Type B pancreatic cell (in vitro differentiated cells): Measurements from ENCODE around the gene LRRC4. TPM values are rescaled to one million over a fixed set of nuclear protein-coding genes. Genes with fewer than 3 reads are reported as not detected.

Source experiments
- DNase-seq: peaks from one replicate; pipeline ENCODE4 v3.0.0; 2021; ENCODE audit warnings: mixed read lengths; ENCODE audit not compliant: unreplicated experiment; ENCODE audit errors: extremely low spot score
- H3K27ac Mint-ChIP-seq: 2 replicates; pipeline ENCODE4 v1.8.0; 2021; ENCODE audit warnings: mild to moderate bottlenecking, mixed read lengths
- H3K27me3 Mint-ChIP-seq: 2 replicates; pipeline ENCODE4 v1.8.0; 2021; ENCODE audit warnings: mixed read lengths
- H3K36me3 Mint-ChIP-seq: 2 replicates; pipeline ENCODE4 v1.8.0; 2021; ENCODE audit warnings: mixed read lengths
- H3K4me1 Mint-ChIP-seq: one replicate; pipeline ENCODE4 v1.8.0; 2021; ENCODE audit warnings: mixed read lengths; ENCODE audit not compliant: unreplicated experiment
- H3K4me3 Mint-ChIP-seq: 2 replicates; pipeline ENCODE4 v1.8.0; 2021; ENCODE audit warnings: mild to moderate bottlenecking, mixed read lengths
- H3K9me3 Mint-ChIP-seq: 2 replicates; pipeline ENCODE4 v1.8.0; 2021; ENCODE audit warnings: mixed read lengths
- total RNA-seq: library from RNA; stranded (reverse); gene quantifications from 2 replicates; pipeline ENCODE4 v1.2.1, GENCODE V29; 2021; ENCODE audit warnings: low replicate concordance
- TF ChIP-seq, protein P1 (sequence below): fragments of 200-600 bp; sonication (generic); conservative IDR thresholded peaks from 2 replicates; pipeline ENCODE4 v1.5.0; 2021; ENCODE audit warnings: antibody characterized with exemption, mild to moderate bottlenecking

The LRRC4 gene
- total RNA-seq, 1 donor from 2014 or later: 37.7 TPM

DNA sequence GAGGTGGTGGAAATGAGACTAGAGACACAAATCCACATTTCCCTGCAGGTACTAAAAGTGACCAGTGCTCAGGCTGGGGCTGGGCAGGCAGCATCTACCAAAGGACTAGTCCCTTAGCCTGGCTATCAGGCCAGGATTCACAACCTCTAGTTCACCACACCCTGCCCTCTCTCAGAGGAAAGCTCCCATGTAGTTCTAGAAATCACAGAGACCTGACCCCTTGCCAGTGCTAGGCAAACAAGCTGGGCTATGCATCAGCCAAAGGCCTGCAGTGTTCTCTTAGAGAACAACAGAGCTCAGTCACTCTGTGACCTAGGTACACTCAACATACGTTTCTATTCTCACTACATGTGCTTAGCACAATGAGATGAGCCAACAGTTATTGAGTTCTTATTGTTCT, 26.7 kb upstream of the LRRC4 start:
- H3K4me1 Mint-ChIP-seq: peaks cover 38% of the 10 kb centered on the region
- peaks cover 3% of the 10 kb centered on the region for H3K36me3 Mint-ChIP-seq
- no peak overlapping the region for H3K4me3 Mint-ChIP-seq
- no peak overlapping the region for H3K27ac Mint-ChIP-seq
- no peaks in the 10 kb centered on the region for H3K9me3 Mint-ChIP-seq
- TF ChIP-seq, protein P1, sequence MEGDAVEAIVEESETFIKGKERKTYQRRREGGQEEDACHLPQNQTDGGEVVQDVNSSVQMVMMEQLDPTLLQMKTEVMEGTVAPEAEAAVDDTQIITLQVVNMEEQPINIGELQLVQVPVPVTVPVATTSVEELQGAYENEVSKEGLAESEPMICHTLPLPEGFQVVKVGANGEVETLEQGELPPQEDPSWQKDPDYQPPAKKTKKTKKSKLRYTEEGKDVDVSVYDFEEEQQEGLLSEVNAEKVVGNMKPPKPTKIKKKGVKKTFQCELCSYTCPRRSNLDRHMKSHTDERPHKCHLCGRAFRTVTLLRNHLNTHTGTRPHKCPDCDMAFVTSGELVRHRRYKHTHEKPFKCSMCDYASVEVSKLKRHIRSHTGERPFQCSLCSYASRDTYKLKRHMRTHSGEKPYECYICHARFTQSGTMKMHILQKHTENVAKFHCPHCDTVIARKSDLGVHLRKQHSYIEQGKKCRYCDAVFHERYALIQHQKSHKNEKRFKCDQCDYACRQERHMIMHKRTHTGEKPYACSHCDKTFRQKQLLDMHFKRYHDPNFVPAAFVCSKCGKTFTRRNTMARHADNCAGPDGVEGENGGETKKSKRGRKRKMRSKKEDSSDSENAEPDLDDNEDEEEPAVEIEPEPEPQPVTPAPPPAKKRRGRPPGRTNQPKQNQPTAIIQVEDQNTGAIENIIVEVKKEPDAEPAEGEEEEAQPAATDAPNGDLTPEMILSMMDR: no peak
- no peaks in the 10 kb centered on the region for H3K27me3 Mint-ChIP-seq
- DNase-seq: no peak

DNA sequence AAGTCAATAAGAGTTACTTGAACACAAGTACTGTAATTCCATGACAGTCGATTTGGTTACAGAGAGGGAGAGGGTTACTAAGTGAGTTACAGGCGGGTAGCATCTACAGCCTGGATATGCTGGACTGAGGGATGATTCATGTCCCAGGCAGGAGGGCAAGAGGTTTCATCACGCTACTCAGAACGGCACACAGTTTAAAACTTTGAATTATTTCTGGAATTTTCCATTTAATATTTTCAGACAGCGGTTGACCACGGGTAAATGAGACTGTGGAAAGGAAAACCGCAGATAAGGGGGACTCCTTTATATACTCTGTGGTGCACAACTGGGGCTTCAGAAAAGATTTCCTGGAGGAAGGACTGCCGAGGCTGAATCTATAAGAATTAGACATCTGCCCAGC, 25.7 kb upstream of the LRRC4 start:
- Mint-ChIP-seq H3K27me3 (no peaks in the 10 kb centered on the region), H3K4me3 (no peak overlapping the region), H3K36me3 (peaks cover 3% of the 10 kb centered on the region), H3K9me3 (no peaks in the 10 kb centered on the region), H3K4me1 (peaks cover 38% of the 10 kb centered on the region), H3K27ac (no peak overlapping the region)
- no peak for DNase-seq
- TF ChIP-seq, protein P1: no peak

DNA sequence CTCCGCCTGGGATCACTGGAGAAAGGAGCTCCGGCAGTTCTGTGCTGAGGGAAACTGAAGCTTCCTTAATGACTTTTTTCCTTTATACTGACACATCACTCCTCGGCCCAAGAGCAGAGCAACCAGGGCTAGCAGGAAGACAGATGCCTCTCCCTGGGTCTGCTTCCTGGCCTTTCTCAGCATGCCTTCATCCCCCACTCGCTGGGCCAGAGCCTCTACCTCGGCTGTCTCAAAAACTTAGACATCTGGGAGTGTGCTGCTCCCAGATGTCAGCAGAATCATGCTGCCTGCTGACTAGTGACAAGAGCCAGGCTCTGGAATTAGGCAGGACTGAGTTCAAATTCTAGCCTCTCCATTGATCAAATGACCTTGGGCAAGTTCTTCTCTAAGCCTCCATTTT, 24.4 kb upstream of the LRRC4 start:
- no peaks in the 10 kb centered on the region for H3K27me3 Mint-ChIP-seq
- peaks cover 3% of the 10 kb centered on the region for H3K36me3 Mint-ChIP-seq
- TF ChIP-seq, protein P1: no peak
- no peaks in the 10 kb centered on the region for H3K9me3 Mint-ChIP-seq
- no peak for DNase-seq
- no peak overlapping the region for H3K27ac Mint-ChIP-seq
- H3K4me3 Mint-ChIP-seq: no peak overlapping the region
- peaks cover 43% of the 10 kb centered on the region for H3K4me1 Mint-ChIP-seq

DNA sequence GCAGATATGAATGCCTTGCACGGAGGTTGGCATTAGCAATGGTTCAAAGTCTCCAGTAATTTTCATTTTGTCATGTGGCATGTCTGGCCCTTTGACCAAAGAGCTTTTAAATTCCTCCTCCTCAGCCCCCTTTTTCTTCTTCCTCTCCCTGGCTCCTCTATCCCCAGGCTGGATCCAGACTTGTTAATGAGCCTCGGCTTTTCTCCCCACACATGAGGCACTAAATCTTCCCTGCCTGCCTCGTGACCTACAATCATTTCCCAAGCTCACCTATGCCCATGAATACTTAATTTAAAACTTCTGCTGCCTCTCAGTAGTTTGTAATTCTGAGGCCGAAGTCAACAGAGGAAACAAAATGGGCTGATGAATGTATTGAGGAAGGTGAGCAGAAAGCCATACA, 23.3 kb upstream of the LRRC4 start:
- no peak for DNase-seq
- Mint-ChIP-seq H3K9me3 (no peaks in the 10 kb centered on the region), H3K36me3 (no peaks in the 10 kb centered on the region), H3K27ac (no peak overlapping the region), H3K4me1 (peaks cover 35% of the 10 kb centered on the region), H3K4me3 (no peak overlapping the region), H3K27me3 (no peaks in the 10 kb centered on the region)
- TF ChIP-seq, protein P1: no peak

DNA sequence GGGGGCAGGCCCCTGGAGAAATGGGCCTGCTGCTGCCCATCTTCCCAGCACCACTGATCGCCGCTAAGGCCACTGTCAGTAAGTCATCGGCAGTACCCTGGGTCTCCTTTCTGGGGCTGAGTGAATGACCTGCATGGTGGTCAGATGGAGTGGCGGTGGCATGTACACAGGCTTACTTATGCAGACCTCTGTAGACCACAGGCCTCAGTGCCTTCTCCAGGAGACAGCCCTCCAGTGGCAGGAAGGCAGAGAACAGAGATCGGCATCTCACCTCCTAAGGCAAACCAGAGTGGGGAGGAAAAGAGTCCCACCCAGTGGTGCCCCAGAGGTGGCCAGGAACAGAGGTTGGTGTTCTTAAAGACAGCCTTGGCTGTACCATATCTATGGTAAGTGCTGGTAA, 22.8 kb upstream of the LRRC4 start:
- TF ChIP-seq, protein P1: no peak
- no peak overlapping the region for H3K4me3 Mint-ChIP-seq
- no peak overlapping the region for H3K27ac Mint-ChIP-seq
- H3K27me3 Mint-ChIP-seq: no peaks in the 10 kb centered on the region
- DNase-seq: no peak
- no peaks in the 10 kb centered on the region for H3K36me3 Mint-ChIP-seq
- no peaks in the 10 kb centered on the region for H3K9me3 Mint-ChIP-seq
- peaks cover 31% of the 10 kb centered on the region for H3K4me1 Mint-ChIP-seq

DNA sequence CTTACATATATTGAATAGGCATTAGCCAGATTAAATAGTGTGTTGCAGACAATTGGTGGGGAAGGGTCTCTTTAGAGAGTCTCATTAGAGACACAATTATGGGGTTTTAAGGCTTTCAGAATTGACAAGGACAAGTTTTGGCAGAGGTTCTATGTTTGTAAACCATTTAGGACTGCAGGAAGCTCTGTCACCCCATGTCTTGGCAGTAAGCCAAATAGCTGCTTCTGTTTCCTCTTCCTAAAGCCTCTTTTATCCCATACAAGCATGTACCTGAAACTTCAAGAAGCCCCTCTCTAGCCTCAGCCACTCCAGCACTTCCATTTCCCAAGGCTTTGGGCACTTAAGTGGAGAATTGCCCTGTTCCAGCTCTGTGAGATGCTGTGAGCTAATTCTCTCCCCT, 21.8 kb upstream of the LRRC4 start:
- no peaks in the 10 kb centered on the region for H3K27me3 Mint-ChIP-seq
- H3K4me3 Mint-ChIP-seq: no peak overlapping the region
- H3K36me3 Mint-ChIP-seq: no peaks in the 10 kb centered on the region
- TF ChIP-seq, protein P1: no peak
- H3K27ac Mint-ChIP-seq: no peak overlapping the region
- H3K9me3 Mint-ChIP-seq: no peaks in the 10 kb centered on the region
- H3K4me1 Mint-ChIP-seq: peaks cover 31% of the 10 kb centered on the region
- no peak for DNase-seq
